ENCODE measurements around the gene PPP1R14C.

The PPP1R14C gene

GRCh38 chr6:150253489-150253888, 110.6 kb downstream of the PPP1R14C start:
- DNase-seq, result no peak

DNA sequence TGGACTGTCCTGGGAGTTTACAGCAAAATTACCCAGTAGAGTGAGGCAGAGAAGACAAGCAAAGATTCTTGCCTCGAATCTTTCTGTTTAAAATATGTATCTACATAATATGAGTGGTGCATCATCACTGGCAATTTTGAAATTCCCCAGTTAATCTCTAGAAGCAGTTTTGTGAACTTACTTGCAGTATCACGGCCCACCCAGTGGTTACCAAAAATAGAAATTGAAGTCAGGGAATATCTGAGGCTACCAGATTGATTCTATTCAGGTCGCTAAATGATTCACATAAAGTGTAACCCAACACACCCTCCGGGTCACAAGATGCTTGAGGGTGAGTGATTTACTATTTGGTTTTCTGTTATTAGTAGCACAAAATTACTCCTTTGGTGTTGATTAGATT, 111.9 kb downstream of the PPP1R14C start:
- no peak for DNase-seq

GRCh38 chr6:150255840-150256239, 113.0 kb downstream of the PPP1R14C start:
- no peak for DNase-seq

DNA sequence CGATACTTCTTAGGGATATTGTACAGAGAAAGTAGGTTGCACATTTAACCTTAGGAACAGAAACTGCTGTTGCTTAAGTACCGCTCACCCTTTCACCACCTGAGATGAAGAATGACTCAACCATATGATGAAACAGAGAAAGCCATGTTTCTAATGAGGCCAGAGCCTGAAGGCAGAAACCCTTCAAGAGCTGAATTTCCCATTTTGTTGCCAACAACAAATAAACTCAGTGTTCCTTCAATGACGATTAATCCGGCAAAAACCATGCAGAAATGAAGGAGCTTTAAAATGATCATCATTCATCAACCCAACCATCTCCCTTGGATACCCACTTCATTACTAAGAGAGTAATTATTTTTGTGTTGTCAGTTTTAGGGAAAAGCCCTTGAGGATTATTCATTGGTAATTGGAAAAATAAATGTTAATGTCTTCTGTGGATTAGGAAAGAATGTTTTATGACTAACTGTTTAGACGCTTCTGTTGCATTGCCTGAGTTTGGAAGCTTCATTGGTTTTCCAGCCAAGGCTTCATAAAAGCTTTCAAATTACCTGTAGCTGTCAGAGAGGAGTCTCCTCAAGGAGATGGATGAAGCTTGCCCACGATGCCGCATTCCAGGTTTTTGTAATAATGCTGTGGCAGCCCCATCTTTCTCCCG, 113.9 kb downstream of the PPP1R14C start:
- no peak for DNase-seq

GRCh38 chr6:150258381-150258780, 115.5 kb downstream of the PPP1R14C start:
- DNase-seq, result no peak

GRCh38 chr6:150260931-150261330, 118.1 kb downstream of the PPP1R14C start:
- no peak for DNase-seq

DNA sequence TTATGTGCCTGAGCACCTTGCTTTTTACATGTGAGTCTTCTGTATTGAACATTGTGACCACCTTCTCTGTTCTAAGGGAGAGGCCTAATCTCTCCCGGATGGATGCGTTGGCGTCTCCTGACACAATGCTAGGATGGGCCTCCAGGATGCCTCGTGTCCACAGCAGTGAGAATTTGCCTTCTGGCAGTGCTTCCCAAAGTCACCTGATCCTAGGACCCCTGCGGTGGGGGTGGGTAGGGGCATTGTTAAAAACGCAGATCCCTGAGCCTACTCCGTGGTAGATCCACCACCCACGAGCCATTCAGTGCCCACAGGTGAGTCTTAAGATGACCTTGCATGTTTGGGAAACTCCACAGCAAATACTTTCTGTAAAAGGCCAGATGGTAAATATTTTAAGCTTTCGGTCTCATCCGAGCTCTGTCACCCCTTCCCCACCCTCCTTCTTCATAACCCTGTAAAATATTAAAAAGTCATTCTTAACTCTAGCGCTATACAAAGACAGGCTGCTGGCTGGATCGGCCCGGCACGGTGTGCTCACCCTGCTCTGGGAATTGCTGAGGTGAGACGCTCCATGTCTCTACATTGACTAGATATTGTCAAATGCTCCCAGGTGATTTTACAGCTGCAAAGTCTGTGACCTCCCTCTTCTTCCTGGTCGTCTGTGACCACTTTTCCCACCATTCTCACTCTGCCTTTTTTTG, 119.3 kb downstream of the PPP1R14C start:
- no peak for DNase-seq

- DNase-seq, result no peak
These were observed 121.0 kb downstream of the PPP1R14C start for GRCh38 chr6:150263765-150264404.

GRCh38 chr6:150266309-150266708, 123.5 kb downstream of the PPP1R14C start:
- DNase-seq, result no peak

DNA sequence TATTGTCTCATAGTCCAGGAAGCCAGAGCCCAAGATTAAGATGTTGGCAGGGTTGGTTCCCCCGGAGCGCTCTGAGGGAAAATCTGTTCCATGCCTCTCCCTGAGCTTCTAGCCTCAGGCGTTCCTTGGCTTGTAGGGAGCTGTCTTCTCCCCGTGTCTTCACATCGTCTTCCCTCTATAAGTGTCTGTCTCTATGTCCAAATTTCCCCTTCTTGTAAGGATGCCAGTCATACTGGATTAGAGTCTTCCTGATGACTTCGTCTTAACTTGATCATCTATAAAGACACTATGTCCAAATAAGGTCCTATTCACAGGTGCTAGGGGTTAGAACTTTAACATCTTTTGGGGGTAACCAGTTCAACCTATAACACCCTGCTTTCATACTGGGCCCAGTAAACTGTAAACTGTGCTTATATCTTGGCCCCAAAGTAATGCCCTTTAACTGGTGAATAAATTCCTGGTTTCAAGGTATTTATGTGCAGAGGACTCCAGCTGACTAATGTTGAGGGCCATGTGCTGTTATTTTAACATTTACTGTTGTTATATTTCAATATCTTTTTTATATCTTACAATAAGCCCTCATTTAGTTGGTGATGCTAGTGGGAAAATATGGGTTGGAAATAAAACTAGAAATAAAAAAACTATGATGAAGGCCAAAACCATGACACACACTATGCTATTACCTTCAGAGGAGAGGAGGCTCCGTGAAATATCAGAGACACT, 124.3 kb downstream of the PPP1R14C start:
- no peak for DNase-seq

GRCh38 chr6:150267686-150268561, 125.1 kb downstream of the PPP1R14C start:
- no peak for DNase-seq

DNA sequence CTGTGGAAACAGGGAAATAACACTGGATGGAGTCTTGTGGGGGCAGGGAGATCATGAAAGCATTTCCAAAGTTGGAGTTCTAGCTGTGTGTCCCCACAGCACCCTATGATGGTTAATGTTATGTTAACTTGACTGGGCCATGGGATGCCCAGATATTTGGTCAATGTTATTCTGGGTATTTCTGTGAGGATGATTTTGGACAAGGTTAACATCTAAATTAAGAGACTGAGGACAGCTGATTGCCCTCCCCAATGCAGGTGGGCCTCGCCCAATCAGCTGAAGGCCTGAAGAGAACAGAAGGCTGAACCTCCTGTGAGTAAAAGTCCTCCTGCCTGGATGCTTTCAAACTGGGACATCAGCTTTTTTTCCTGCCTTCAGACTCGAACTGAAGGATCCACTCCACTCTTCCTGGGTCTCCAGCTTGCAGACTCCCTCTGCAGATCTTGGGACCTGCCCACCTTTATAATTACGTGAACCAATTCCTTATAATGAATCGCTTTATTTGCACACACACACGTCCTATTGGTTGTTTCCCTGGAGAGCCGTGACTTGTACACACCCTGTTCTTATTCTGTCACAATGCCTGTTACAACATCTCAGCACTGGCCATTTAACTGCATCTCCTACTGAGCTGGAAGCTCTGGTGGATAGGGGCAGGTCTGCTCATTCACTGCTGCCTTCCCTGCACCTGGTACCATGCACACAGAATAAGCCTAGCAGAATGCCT, 126.4 kb downstream of the PPP1R14C start:
- no peak for DNase-seq

DNA sequence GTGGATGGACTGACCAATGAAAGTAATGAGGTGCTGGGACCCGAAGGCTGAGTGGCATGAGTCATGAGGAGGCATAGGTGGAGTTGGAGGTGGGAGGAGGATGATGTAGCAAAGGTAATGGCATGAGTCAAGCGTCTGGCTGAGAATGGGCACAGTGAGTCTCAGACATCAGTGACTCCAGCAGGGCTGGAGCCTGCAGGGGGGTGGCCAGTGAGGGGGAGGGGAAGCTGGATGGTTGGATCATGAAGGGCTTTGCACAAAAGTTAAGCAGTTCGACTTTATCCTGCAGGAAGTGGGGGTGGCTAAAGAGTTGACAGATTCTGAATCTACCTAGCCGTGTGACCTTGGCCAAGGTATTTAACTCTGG, 127.0 kb downstream of the PPP1R14C start:
- DNase-seq, result no peak

GRCh38 chr6:150270330-150271052, 127.6 kb downstream of the PPP1R14C start:
- no peak for DNase-seq

- DNase-seq, result no peak
These were observed 128.3 kb downstream of the PPP1R14C start for GRCh38 chr6:150271172-150271500.

GRCh38 chr6:150271501-150272263, 128.8 kb downstream of the PPP1R14C start:
- DNase-seq, result no peak

DNA sequence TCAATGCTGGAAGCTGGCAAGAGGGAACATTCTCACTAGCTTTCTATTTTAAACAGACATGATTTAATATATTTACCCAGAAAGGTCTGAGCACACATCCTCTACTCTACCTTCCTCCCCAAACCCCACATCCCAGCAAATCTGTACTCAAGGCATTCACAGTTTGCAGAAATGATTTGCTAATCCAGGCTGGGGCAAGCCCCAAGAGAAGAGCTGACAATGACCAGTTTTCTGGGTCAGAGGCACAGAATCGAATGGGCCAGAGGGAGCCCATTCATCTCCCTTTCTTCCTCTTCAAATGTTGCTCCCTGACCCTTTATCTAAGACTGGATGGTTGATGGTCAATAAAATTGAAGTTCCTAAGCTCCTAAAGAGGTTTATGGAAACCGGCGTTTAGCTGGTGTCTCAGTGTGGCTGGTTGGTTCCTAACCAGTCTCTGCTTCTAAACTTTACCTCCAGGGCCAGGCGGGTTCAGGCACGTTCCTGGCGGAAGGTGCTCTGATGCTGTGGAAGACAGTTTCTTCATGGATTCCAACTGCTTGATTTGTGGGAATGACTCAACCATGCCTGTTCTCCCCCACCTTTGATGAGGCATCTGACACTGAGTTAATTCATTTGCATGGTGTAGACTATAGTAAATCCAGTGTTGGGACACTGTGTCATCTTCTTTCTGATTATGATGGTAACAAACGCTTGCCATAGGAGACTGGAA, 129.6 kb downstream of the PPP1R14C start:
- DNase-seq, result no peak

GRCh38 chr6:150272976-150273315, 130.1 kb downstream of the PPP1R14C start:
- no peak for DNase-seq

GRCh38 chr6:150273457-150274309, 130.8 kb downstream of the PPP1R14C start:
- DNase-seq, result peak; percentile 55
